ENCODE measurements around the gene AQP9. TPM values are rescaled to one million over a fixed set of nuclear protein-coding genes. Genes with fewer than 3 reads are reported as not detected.

The AQP9 gene
- total RNA-seq, 2 experiments from 2014 or later = 0.18 TPM; not detected in 1

DNA sequence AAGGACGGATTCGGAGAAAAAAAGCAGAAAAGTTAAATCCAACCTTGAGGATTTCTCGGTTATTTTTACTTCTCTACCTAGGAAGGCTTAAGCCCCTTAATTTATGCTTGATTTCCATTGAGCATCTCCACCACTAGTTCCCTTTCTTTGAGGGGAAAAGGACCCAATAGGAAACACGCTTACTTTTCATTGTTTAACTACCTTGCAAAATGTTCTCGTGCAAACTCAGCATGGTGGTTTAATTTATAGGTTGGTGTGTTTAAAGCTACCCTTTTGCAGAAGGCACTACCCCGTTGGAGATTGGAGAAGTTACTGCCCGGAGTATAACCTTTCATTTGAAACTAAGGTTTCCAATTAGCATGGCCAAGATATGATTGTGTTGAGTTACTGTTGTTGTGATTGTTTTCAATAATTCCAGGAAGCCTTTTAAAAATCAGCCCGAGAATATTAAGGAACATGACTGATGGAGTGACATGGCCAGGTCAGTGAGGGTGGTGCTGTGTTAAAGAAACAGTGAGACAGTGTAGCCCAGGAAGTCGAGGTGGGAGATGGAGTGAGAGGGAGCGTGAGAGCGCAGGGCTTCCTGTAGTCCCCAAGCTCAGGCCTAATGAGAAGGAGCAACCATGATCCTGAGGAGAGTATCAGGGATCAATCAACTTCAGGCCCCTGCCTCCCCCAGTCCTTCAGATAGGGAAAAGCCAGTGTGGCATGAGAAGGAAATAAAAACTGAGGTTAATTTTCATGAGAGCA is 76.6 kb downstream of the AQP9 start:
- CTCF ChIA-PET = interaction anchor here (1.5 to 1.7 kb wide), 2 partner anchors 9 to 556 kb away, joined by 4 to 5 read pairs; partner anchors contain the start of gene MINDY2
- H3K27ac Mint-ChIP-seq = no peak overlapping the region
- H3K9me3 Mint-ChIP-seq (ENCODE audit: low read depth) = no peaks in the 10 kb centered on the region
- no peaks in the 10 kb centered on the region for H3K36me3 Mint-ChIP-seq (ENCODE audit: low read depth)
- no peaks in the 10 kb centered on the region for H3K27me3 Mint-ChIP-seq
- POLR2A ChIA-PET = no interaction called here
- intact Hi-C loops (cut with DNase I, micrococcal nuclease) = no loop called here
- no peak overlapping the region for H3K4me3 Mint-ChIP-seq
- ATAC-seq (no peak), DNase-seq (no peak)
- H3K4me1 Mint-ChIP-seq = no peaks in the 10 kb centered on the region

DNA sequence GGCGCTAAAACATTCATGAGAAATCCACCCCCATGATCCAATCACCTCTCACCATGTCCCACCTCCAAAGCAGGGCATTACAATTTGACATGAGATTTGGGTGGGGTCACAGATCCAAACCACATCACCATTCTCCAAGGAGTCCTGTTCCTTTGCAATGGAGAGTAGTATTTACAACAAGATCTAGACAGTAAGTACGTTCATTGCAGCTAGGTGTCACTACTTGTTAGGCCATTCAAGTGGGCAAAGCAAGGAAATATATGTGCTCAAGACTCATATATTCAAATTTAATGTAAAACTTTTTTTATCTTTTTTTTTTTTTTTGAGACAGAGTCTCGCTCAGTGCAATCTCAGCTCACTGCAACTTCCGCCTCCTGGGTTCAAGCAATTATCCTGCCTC is 79.3 kb downstream of the AQP9 start:
- ChIA-PET CTCF (no interaction called here), POLR2A (no interaction called here)
- Mint-ChIP-seq H3K27me3 (peaks cover 3% of the 10 kb centered on the region), H3K36me3 (ENCODE audit: low read depth) (no peaks in the 10 kb centered on the region), H3K4me1 (no peaks in the 10 kb centered on the region), H3K9me3 (ENCODE audit: low read depth) (no peaks in the 10 kb centered on the region), H3K4me3 (no peak overlapping the region), H3K27ac (no peak overlapping the region)
- DNase-seq = no peak
- intact Hi-C loops (cut with DNase I, micrococcal nuclease) = no loop called here
- no peak for ATAC-seq

DNA sequence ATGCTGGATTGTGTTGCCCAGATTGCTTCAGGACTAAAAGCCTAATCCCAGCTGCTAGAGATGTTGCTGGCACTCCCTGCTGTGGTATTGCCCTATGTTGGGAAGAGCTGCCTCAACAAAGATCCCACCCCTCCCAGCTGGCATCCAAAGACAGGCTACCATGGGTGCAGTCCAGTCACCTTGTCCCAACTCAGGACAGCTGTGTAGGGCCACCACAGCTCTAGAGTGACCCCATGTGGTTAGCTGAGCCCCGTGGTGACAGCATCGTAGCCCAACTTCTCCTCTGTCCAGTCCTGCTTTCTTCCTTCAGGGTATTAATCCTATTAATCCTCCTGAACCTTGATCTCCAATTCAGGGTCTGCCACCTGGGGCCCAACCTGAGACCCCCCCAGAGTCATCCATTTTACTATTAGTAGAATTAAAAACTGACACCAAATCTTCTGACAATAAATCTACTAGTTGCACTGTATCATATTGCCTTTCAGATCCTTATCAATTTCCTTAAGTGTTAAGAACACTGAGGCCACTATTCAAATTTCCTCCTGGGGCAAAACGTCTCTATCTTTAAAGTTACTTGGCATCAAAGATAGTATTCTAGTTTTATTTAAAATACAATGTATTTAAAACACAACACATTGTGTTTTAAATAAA is 83.5 kb downstream of the AQP9 start:
- peaks cover 3% of the 10 kb centered on the region for H3K27me3 Mint-ChIP-seq
- H3K4me3 Mint-ChIP-seq = no peak overlapping the region
- no peaks in the 10 kb centered on the region for H3K4me1 Mint-ChIP-seq
- no peak overlapping the region for H3K27ac Mint-ChIP-seq
- no peaks in the 10 kb centered on the region for H3K9me3 Mint-ChIP-seq (ENCODE audit: low read depth)
- POLR2A ChIA-PET = no interaction called here
- DNase-seq = peak; percentile 27
- CTCF ChIA-PET = interaction anchor here (0.7 kb wide), 1 partner anchor 1123 kb away, joined by 3 read pairs; no protein-coding TSS in a partner anchor
- ATAC-seq = no peak
- no peaks in the 10 kb centered on the region for H3K36me3 Mint-ChIP-seq (ENCODE audit: low read depth)
- intact Hi-C loops (cut with DNase I, micrococcal nuclease) = no loop called here

DNA sequence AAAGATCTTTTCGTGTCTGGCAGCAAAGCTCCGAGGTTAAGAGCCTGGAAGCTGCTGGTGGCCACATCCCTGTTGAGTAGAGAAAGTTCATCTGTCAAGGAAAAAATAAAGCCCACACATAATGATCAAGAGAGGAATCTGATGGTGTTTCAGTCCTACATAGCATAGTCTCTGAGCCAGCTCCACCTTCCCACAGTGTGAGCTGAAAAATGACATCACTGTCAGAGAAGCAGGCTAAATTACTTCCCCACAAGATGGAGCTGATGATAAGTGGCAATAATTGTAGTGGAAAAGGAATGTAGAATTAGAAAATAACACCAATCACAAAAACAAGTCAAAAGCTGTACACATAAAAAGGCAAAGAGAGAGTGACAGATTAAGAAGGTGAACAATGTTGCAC is 84.5 kb downstream of the AQP9 start:
- no peak for DNase-seq
- POLR2A ChIA-PET = no interaction called here
- intact Hi-C loops (cut with DNase I, micrococcal nuclease) = no loop called here
- H3K27ac Mint-ChIP-seq = no peak overlapping the region
- CTCF ChIA-PET = interaction anchor here (0.7 to 1.1 kb wide), 4 partner anchors 9 to 693 kb away, joined by 3 to 5 read pairs (median 3); no protein-coding TSS in a partner anchor
- H3K9me3 Mint-ChIP-seq (ENCODE audit: low read depth) = no peaks in the 10 kb centered on the region
- ATAC-seq = no peak
- no peaks in the 10 kb centered on the region for H3K36me3 Mint-ChIP-seq (ENCODE audit: low read depth)
- H3K4me1 Mint-ChIP-seq = no peaks in the 10 kb centered on the region
- H3K4me3 Mint-ChIP-seq = no peak overlapping the region
- peaks cover 3% of the 10 kb centered on the region for H3K27me3 Mint-ChIP-seq

DNA sequence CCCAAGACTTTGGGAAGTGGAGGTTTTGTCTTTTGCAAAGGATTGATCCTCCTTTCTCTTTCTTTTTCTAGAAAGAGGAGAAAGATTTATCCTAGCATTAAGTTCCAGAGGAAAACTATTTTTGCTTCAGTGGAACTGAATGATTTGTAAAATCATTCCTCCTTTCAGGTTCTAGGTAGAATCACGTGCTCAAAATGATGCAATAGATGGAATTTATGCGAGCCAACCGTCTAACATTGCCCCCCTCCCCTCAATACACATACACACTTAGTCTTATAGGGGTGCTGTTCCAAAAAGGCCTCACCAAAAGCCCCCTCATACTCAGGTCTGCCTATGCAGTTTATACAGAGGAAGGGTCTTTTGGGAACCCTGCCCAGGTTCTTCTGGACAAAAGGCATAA is 85.3 kb downstream of the AQP9 start:
- no peak overlapping the region for H3K4me3 Mint-ChIP-seq
- ATAC-seq (no peak), DNase-seq (no peak)
- POLR2A ChIA-PET = no interaction called here
- H3K27me3 Mint-ChIP-seq = peaks cover 3% of the 10 kb centered on the region
- CTCF ChIA-PET = interaction anchor here (0.7 to 1.1 kb wide), 4 partner anchors 9 to 654 kb away, joined by 3 to 5 read pairs (median 4); no protein-coding TSS in a partner anchor
- no peaks in the 10 kb centered on the region for H3K9me3 Mint-ChIP-seq (ENCODE audit: low read depth)
- H3K4me1 Mint-ChIP-seq = no peaks in the 10 kb centered on the region
- intact Hi-C loops (cut with DNase I, micrococcal nuclease) = no loop called here
- no peak overlapping the region for H3K27ac Mint-ChIP-seq
- H3K36me3 Mint-ChIP-seq (ENCODE audit: low read depth) = no peaks in the 10 kb centered on the region

DNA sequence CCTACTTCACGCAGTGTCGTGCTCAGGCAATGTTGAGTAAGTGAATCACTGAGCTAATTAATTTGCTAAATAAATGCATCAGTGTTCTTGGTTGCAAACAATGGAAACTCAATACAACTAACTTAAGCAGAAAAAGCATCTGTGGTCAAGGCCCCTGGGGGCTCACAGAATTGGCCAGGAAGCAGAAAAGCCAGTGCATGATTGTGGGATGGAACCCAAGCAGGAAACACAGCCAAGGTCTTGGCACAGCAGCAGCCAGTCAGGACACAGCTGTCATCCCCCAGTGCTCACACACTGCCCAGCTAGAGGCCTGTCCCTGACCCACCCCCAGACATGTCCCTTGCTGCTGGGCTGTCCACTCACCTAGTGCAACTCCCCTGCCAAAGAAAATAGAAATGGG is 85.9 kb downstream of the AQP9 start:
- CTCF ChIA-PET = interaction anchor here (0.7 to 1.1 kb wide), 3 partner anchors 10 to 654 kb away, joined by 3 to 5 read pairs (median 4); no protein-coding TSS in a partner anchor
- Mint-ChIP-seq H3K27me3 (peaks cover 3% of the 10 kb centered on the region), H3K4me1 (peaks cover 6% of the 10 kb centered on the region), H3K4me3 (no peak overlapping the region), H3K27ac (no peak overlapping the region), H3K36me3 (ENCODE audit: low read depth) (no peaks in the 10 kb centered on the region), H3K9me3 (ENCODE audit: low read depth) (no peaks in the 10 kb centered on the region)
- DNase-seq = no peak
- intact Hi-C loops (cut with DNase I, micrococcal nuclease) = no loop called here
- POLR2A ChIA-PET = no interaction called here
- no peak for ATAC-seq

DNA sequence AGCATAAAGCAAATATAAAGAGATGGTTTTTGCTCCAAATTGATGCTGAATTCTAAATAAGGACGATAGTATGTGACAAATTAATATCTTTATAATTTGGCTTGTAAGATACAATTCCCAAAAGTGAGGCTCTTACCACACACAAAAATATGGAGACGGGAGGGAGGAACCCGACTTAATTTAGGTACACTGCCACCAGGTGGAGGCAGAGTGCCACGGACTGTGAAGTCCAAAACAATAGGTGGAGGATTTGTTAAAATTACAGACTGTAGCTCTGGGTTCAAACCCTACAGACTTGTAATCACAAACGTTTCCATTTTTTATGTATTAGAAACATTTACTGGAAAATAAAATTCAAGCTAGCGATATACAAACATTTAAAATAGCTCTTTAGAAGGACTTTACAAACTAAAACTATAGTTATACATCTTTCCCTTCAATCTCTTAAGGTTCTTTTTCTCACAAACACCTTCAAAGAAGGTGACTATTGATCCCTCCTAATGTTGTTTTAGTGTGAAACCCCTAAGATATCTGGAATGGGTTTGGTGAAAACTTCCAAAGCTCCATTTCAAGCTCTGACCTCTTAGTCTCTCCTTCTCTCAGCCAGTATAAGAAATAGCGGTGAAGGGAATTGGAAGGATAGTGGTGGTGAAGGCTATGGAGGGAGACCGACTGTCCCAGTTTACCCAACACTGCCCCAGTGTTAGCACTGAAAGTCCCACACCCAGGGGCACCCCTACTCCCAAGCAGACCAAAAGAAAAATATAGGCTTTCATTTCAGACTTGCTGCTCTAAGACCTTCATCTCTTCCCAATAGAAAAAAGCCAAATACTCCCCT is 89.7 kb downstream of the AQP9 start:
- DNase-seq = peak; percentile 84
- peak; percentile 64 for ATAC-seq
- Mint-ChIP-seq H3K4me1 (peaks cover 9% of the 10 kb centered on the region), H3K9me3 (ENCODE audit: low read depth) (no peaks in the 10 kb centered on the region), H3K36me3 (ENCODE audit: low read depth) (no peaks in the 10 kb centered on the region), H3K4me3 (no peak overlapping the region), H3K27ac (no peak overlapping the region), H3K27me3 (peaks cover 2% of the 10 kb centered on the region)
- POLR2A ChIA-PET = no interaction called here
- CTCF ChIA-PET = interaction anchor here (0.5 to 1.5 kb wide), 35 partner anchors 9 to 1300 kb away, joined by 3 to 5 read pairs (median 3); partner anchors contain the start of gene MINDY2
- intact Hi-C loops (cut with DNase I, micrococcal nuclease) = loop anchor here (1.0 to 5.0 kb wide), 4 partner anchors 533 to 1301 kb away; no protein-coding TSS in a partner anchor

DNA sequence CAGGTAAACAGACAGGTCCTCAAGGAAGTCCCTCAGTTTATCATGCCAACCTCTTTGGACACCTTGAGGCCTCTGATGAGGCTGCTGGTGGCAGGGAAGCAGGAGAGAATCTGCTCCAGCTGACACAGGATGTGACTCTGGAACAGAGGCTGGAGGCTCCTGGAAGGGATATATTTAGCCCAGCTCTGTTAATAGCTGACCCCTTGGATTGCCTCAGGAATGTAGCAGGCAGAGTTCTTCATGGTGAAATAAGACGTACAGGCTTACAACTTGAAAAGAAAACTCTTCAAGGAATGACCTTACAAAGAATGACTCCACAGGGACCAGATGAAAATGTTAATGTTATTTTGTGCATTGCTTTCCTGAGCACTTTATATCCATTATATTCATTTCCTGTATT is 90.5 kb downstream of the AQP9 start:
- intact Hi-C loops (cut with DNase I, micrococcal nuclease) = loop anchor here in 1 of 2 experiments (5.0 kb wide), 1 partner anchor 1264 kb away; no protein-coding TSS in a partner anchor
- ChIA-PET CTCF (interaction anchor here (0.5 to 1.9 kb wide), 20 partner anchors 8 to 1265 kb away, joined by 3 to 5 read pairs (median 3); no protein-coding TSS in a partner anchor), POLR2A (no interaction called here)
- Mint-ChIP-seq H3K4me1 (peaks cover 9% of the 10 kb centered on the region), H3K4me3 (no peak overlapping the region), H3K27me3 (peaks cover 2% of the 10 kb centered on the region), H3K36me3 (ENCODE audit: low read depth) (no peaks in the 10 kb centered on the region), H3K27ac (no peak overlapping the region), H3K9me3 (ENCODE audit: low read depth) (no peaks in the 10 kb centered on the region)
- DNase-seq (no peak), ATAC-seq (no peak)

DNA sequence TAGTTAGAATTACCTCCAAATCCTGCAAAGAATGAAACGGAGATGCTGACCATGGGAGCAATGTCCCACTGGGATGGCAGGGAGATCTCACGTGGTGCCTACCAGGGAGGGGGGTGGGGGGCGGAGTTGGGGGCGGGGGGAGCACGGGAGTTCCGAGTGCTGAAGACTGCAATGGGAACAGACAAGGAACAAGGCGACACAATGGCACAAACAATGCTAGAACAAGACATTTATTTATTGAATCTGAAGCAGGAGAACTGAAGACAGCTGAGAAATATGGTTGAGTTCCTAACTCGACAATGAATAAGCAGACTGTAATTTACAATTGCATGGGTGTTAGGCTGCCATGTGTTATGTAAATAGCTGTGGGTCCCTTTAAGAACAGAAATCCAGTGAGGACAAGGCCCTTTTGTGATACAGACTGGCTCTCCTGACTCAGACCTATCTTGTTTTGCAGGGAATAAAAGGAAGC is 91.2 kb downstream of the AQP9 start:
- DNase-seq (no peak), ATAC-seq (no peak)
- Mint-ChIP-seq H3K4me3 (no peak overlapping the region), H3K27me3 (peaks cover 2% of the 10 kb centered on the region), H3K4me1 (peaks cover 9% of the 10 kb centered on the region), H3K9me3 (ENCODE audit: low read depth) (no peaks in the 10 kb centered on the region), H3K27ac (no peak overlapping the region), H3K36me3 (ENCODE audit: low read depth) (no peaks in the 10 kb centered on the region)
- ChIA-PET CTCF (interaction anchor here (0.6 to 1.9 kb wide), 7 partner anchors 40 to 854 kb away, joined by 3 to 5 read pairs (median 4); no protein-coding TSS in a partner anchor), POLR2A (no interaction called here)
- intact Hi-C loops (cut with DNase I, micrococcal nuclease) = loop anchor here in 1 of 2 experiments (5.0 kb wide), 1 partner anchor 1263 kb away; no protein-coding TSS in a partner anchor

DNA sequence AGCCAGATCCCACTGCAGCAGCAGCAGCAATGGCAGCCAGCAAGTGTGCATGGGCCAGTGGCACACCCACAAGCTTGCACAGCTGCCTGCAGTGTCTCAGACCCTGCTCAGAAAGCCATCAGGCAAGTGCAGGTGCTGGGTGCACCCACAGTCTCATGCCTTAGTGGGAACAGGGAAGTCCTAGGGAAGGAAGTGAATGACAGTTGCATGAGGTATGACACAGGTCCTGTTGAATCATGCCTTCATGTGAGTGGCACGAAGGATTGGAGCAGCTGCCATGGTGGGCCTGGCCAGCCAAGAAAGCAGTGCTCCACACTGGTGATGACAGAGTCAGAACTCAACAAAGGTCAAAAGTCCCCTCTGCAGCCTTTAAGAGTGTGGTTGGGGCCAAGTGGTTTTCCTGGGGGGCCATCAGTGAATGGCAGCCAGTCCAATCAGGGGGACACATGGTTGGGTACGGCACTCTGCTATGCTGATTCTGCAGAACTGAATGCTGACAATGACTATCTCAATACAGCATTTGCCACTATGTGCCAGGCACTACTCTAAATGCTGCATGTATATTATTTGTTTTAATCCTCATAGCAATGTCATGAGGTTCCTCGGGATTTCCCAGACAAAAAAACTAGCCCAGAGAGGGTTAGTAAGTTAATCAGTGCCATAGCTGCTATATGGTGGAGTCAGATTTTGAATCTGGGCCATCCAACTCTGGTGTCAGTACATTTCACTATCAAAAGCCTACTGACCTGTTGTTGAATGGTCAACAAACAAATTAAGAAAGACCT is 94.3 kb downstream of the AQP9 start:
- ATAC-seq (no peak), DNase-seq (no peak)
- intact Hi-C loops (cut with DNase I, micrococcal nuclease) = no loop called here
- Mint-ChIP-seq H3K4me3 (no peak overlapping the region), H3K27me3 (peaks cover 2% of the 10 kb centered on the region), H3K9me3 (ENCODE audit: low read depth) (no peaks in the 10 kb centered on the region), H3K4me1 (peaks cover 9% of the 10 kb centered on the region), H3K27ac (no peak overlapping the region), H3K36me3 (ENCODE audit: low read depth) (no peaks in the 10 kb centered on the region)
- ChIA-PET POLR2A (no interaction called here), CTCF (interaction anchor here (0.6 kb wide), 1 partner anchor 189 kb away, joined by 3 read pairs; no protein-coding TSS in a partner anchor)

Measured in activated CD4-positive, alpha-beta T cell treated with anti-CD3 and anti-CD28 coated beads for 36 hours (primary cell).